ENCODE data around the gene SLC19A1.

SLC19A1 gene

DNA sequence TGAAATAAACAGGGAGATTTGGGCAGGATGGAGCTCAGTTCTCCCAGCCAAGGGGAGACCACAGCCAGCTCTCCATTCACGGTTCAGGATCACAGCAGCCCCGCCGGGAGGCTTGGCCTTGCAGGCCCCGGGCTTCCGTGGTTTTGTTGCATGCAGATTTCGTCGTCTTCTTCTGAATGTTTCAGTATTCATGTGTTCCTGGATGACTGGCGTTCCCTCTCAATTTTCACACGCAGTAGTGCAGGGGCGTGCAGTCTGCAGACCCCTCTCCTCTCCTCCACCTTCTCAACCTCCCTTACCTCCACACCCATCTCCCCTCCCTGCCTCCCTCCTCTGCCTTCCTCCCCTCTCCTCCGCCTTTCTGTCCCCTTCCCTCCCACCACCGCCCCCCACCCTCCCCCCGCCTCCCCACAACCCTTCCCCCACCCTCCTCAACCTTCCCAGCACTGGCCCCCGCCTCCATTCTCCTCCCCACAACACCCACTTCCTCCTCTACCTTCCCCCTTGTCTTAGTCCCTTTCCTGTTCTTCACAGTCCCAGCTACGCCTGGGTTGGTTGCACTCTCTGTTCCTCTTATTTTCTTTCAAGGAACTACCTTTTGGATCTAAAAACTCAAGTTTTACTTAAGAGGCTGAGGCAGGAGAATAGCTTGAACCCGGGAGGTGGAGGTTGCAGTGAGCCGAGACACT is 8.4 kb upstream of the SLC19A1 start:
- no peak overlapping the region for H3K4me3 ChIP-seq (ENCODE audit: low read length in 2 of 2)
- no peak overlapping the region for H3K27ac ChIP-seq (ENCODE audit: low read length)
- H3K27me3 ChIP-seq (ENCODE audit: control insufficient read depth in 1 of 2, insufficient read depth in 2 of 2, low read length in 2 of 2): peaks cover 0 to 6% of the 10 kb centered on the region in 2 donors
- peaks cover 4% of the 10 kb centered on the region for H3K4me1 ChIP-seq (ENCODE audit: control insufficient read depth, insufficient read depth, low read length)
- no peaks in the 10 kb centered on the region for H3K36me3 ChIP-seq (ENCODE audit: control insufficient read depth in 2 of 2, insufficient read depth in 2 of 2, low read length in 2 of 2)
- no peaks in the 10 kb centered on the region for H3K9me3 ChIP-seq (ENCODE audit: control insufficient read depth in 2 of 2, low read length in 2 of 2)
- H3K9ac ChIP-seq (ENCODE audit: low read length in 2 of 2): no peak overlapping the region

DNA sequence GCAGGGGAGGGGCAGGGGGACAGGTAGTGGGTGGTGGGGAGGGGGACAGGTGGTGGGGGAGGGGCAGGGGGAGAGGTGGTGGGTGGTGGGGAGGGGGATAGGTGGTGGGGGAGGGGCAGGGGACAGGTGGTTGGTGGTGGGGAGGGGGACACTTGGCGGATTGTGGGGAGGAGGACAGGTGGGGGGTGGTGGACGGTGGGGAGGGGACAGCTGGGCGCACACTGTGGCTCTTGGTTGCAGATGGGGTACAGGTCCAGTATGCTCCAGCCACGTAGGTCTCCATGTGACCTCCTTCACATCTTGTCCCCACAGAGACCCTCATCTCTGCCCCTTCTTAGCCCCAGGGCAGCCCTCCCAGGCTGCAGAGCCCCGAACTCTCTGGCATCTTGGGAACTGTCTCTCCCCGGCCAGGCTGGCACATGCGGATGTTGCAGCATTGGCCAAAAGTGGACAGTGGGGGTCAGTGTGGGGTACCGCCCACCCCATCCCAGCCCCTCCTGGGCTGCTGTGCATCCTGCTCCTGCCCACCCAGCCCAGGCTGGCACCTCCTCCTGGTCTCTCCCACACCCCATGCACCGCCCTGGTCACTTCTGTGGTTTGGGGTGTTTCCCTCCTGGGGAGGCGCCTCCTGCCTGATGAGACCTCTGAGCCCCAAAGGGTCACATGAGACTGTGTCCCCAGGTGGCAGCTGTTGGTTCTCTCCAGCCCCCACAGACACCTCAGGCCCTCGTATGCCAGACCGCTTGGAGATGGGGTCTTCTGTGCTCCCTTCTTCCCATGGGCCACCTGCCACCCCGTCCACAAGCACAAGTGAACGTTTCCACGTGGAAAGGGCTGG is 7.6 kb upstream of the SLC19A1 start:
- H3K27me3 ChIP-seq (ENCODE audit: control insufficient read depth in 1 of 2, insufficient read depth in 2 of 2, low read length in 2 of 2): peaks cover 0 to 6% of the 10 kb centered on the region in 2 donors
- no peaks in the 10 kb centered on the region for H3K9me3 ChIP-seq (ENCODE audit: control insufficient read depth in 2 of 2, low read length in 2 of 2)
- no peak overlapping the region for H3K27ac ChIP-seq (ENCODE audit: low read length)
- no peak overlapping the region for H3K9ac ChIP-seq (ENCODE audit: low read length in 2 of 2)
- H3K36me3 ChIP-seq (ENCODE audit: control insufficient read depth in 2 of 2, insufficient read depth in 2 of 2, low read length in 2 of 2): no peaks in the 10 kb centered on the region
- H3K4me1 ChIP-seq (ENCODE audit: control insufficient read depth, insufficient read depth, low read length): peaks cover 2% of the 10 kb centered on the region
- no peak overlapping the region for H3K4me3 ChIP-seq (ENCODE audit: low read length in 2 of 2)

DNA sequence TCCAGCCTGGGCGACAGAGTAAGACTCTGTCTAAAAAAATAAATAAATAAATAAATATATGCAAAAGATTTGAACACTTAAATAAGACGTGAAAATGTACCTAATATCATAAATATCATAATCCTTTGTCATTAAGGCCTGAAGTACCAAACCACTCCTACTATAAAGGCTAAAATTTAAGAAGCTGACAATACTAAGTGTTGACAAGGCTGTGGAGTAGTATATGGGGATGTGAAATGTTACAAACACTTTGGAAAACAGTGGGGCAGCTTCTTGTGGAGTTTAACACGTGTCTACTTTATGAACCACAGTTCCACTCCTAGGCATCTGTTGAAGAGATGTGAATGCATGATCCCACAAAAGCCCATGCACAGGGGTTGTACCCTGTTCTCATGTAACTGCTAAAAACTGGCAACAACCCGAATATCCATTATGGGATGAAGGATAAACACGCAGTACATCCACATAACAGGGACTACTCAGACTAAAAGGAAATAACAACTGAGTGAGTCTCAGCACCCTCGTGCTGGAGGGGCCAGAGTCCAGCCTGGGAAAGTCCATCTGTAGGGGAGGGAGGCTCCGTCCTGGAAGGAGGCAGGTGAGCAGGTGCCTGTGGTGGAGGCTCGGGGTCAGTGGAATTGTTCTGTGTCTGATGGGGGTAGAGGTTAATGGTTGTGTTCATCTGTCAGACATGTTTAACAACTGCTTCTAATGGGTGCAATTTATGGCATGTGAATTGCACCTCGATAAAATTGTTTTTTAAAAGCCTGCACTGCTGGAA is 6.7 kb upstream of the SLC19A1 start:
- Histone ChIP-seq H3K27ac (ENCODE audit: low read length) (no peak overlapping the region), H3K4me3 (ENCODE audit: low read length in 2 of 2) (no peak overlapping the region), H3K9ac (ENCODE audit: low read length in 2 of 2) (no peak overlapping the region), H3K27me3 (ENCODE audit: control insufficient read depth in 1 of 2, insufficient read depth in 2 of 2, low read length in 2 of 2) (peaks cover 0 to 6% of the 10 kb centered on the region in 2 donors), H3K4me1 (ENCODE audit: control insufficient read depth, insufficient read depth, low read length) (peaks cover 2% of the 10 kb centered on the region), H3K9me3 (ENCODE audit: control insufficient read depth in 2 of 2, low read length in 2 of 2) (no peaks in the 10 kb centered on the region), H3K36me3 (ENCODE audit: control insufficient read depth in 2 of 2, insufficient read depth in 2 of 2, low read length in 2 of 2) (no peaks in the 10 kb centered on the region)

DNA sequence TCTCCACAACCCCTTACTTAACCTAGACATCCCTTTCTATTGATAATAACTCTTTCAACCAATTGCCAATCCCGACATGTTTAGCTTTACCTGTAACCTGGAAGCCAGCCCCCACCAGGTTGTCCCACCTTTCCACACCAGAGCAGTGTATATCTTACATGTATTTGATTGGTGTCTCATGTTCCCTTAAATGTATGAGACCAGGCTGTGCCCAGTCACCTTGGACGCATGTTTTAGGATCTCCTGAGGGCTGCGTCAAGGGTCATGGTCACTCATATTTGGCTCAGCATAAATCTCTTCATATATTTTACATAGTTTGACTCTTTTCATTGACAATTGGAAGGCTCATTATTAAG is 5.3 kb upstream of the SLC19A1 start:
- Histone ChIP-seq H3K27me3 (ENCODE audit: control insufficient read depth in 1 of 2, insufficient read depth in 2 of 2, low read length in 2 of 2) (peaks cover 0 to 6% of the 10 kb centered on the region in 2 donors), H3K36me3 (ENCODE audit: control insufficient read depth in 2 of 2, insufficient read depth in 2 of 2, low read length in 2 of 2) (no peaks in the 10 kb centered on the region), H3K4me1 (ENCODE audit: control insufficient read depth, insufficient read depth, low read length) (peaks cover 8% of the 10 kb centered on the region), H3K9me3 (ENCODE audit: control insufficient read depth in 2 of 2, low read length in 2 of 2) (no peaks in the 10 kb centered on the region), H3K27ac (ENCODE audit: low read length) (no peak overlapping the region), H3K4me3 (ENCODE audit: low read length in 2 of 2) (no peak overlapping the region), H3K9ac (ENCODE audit: low read length in 2 of 2) (no peak overlapping the region)

DNA sequence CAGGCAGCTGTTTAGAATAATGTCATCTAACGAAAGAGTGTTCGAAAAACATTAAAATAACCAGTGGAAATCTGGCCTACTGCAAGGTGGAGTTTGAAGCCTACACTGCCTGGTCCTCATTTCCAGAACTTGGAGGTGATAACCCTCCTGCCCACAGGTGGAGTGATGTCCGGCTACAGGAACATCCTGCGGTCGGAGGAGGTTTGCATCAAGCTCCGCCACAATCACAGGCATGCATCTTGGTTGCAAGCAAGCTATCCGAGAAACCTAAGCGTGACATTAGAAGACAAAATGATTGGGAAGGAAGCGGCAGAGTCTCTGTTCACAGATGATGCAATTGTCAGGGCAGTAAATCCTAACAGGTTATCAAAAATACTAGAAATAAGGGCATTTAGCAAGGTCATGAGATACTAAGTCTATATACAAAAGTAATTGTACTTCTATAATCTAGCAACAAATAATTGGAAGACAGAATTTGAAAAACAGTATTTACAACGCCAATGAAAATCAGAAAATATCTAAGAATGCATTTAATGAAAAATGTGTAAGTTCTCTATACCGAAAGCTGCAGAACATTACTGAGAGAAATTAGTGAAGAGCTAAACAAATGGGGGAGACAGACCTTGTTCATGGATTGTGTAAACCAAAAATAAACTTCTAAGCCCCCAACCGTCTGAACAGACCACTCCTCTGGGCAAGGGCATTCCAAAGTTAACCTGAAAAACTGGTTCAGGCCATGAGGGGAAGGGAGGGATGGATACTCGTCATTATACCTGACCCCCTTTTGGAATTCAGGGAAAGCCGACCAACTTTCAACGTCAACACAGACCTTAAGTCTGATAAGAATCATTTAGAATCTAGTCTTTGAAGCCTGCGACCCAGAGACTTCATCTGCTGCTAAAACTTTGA is 4.7 kb upstream of the SLC19A1 start:
- Histone ChIP-seq H3K27me3 (ENCODE audit: control insufficient read depth in 1 of 2, insufficient read depth in 2 of 2, low read length in 2 of 2) (peaks cover 0 to 6% of the 10 kb centered on the region in 2 donors), H3K4me1 (ENCODE audit: control insufficient read depth, insufficient read depth, low read length) (peaks cover 8% of the 10 kb centered on the region), H3K36me3 (ENCODE audit: control insufficient read depth in 2 of 2, insufficient read depth in 2 of 2, low read length in 2 of 2) (no peaks in the 10 kb centered on the region), H3K4me3 (ENCODE audit: low read length in 2 of 2) (no peak overlapping the region), H3K9me3 (ENCODE audit: control insufficient read depth in 2 of 2, low read length in 2 of 2) (no peaks in the 10 kb centered on the region), H3K27ac (ENCODE audit: low read length) (no peak overlapping the region), H3K9ac (ENCODE audit: low read length in 2 of 2) (no peak overlapping the region)

DNA sequence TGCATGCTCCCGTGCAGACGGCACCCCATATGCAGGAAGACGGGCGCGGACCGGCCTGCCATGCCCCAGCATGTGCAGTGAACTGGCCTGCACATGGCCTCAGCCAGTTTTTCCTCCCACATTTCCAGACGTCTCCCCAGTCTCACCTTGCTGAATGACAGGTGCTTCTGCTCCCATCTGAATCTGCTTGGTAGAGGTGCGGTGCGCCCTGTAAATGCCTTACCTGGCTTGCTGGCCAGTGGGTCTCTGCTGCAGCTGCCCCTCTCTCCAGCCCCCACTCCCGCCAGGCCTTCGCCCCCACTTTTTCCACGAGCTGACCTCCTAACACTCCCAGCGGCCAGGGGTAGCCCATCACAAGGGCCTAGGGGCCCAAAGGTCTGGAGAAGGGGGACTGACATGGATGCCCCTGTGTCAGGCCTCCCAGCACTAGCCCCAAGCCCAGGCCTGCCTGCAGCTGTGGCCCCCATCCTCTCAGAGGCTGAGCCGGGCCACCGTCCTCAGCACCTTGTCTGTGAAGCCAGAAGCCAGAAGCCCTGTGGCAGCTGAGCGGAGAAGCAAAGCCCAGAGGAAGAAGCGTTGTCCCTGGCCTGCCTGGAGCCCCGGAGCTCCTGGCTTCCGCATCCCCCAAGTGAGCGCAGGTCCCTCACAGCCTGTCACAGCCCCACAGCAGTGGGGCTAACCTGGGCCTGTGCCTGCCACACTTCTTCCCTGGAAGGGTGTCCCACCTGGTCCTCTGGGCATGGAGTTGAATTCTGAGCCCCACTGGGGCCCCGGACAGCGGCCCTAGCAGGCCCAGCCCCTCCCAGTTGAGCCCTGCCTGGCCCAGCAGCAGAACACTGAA is 3.7 kb upstream of the SLC19A1 start:
- Histone ChIP-seq H3K4me1 (ENCODE audit: control insufficient read depth, insufficient read depth, low read length) (peaks cover 16% of the 10 kb centered on the region), H3K27me3 (ENCODE audit: control insufficient read depth in 1 of 2, insufficient read depth in 2 of 2, low read length in 2 of 2) (peaks cover 0 to 6% of the 10 kb centered on the region in 2 donors), H3K27ac (ENCODE audit: low read length) (no peak overlapping the region), H3K9ac (ENCODE audit: low read length in 2 of 2) (no peak overlapping the region), H3K9me3 (ENCODE audit: control insufficient read depth in 2 of 2, low read length in 2 of 2) (no peaks in the 10 kb centered on the region), H3K4me3 (ENCODE audit: low read length in 2 of 2) (no peak overlapping the region), H3K36me3 (ENCODE audit: control insufficient read depth in 2 of 2, insufficient read depth in 2 of 2, low read length in 2 of 2) (no peaks in the 10 kb centered on the region)

DNA sequence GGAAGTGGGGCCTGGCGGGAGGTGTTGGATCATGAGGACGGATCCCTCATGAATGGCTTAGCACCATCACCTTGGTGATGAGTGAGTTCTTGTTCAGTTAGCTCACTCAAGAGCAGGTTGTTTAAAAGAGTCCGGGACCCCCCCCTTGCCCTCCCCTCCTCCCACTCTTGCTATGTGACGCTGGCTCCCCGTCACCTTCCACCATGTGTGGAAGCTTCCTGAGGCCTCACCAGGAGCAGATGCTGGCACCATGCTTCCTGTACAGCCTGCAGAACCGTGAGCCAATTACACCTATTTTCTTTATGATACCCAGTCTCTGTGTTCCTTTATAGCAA is 3.0 kb upstream of the SLC19A1 start:
- Histone ChIP-seq H3K9ac (ENCODE audit: low read length in 2 of 2) (no peak overlapping the region), H3K36me3 (ENCODE audit: control insufficient read depth in 2 of 2, insufficient read depth in 2 of 2, low read length in 2 of 2) (no peaks in the 10 kb centered on the region), H3K4me1 (ENCODE audit: control insufficient read depth, insufficient read depth, low read length) (peaks cover 16% of the 10 kb centered on the region)

DNA sequence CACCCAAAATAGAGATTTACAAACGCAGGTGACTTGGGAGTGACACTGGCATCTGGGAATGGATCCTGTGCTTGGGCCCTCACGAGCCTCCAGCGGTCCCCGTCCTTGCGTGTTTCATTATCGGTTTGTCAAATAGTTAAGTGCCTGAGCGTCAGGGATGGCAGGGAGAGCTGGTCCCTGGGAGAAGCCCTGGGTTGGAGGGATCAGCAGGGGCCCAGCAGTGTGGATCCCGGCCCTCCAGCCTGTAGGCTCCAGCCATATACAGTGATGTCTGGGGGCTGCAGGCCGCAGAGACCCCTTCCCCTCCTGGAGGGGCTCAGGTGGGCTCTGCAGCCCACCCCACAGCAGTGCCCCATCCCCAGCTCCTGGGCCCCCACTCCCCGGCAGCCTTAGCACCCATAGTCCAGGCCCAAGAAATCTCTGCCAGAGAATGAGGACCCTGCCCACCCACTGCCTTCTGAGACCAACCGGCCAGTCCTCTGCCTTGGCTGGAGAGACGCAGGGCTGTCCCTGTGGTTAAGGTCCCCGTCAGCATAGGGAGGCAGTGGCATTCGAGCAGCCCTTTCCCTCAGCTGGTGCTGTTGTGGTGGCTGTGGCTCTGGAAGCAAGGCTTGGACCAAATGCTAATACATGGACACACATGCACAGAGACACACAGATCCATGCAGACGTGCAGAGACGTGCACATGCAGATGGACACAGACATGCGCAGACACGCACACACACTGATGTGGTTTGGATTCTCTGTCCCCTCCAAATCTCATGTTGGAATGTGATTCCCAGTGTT is 2.4 kb upstream of the SLC19A1 start:
- H3K4me1 ChIP-seq (ENCODE audit: control insufficient read depth, insufficient read depth, low read length): peaks cover 16% of the 10 kb centered on the region
- H3K4me3 ChIP-seq (ENCODE audit: low read length in 2 of 2): no peak overlapping the region
- H3K27me3 ChIP-seq (ENCODE audit: control insufficient read depth in 1 of 2, insufficient read depth in 2 of 2, low read length in 2 of 2): peaks cover 0 to 3% of the 10 kb centered on the region in 2 donors
- H3K9ac ChIP-seq (ENCODE audit: low read length in 2 of 2): no peak overlapping the region
- H3K27ac ChIP-seq (ENCODE audit: low read length): no peak overlapping the region
- H3K9me3 ChIP-seq (ENCODE audit: control insufficient read depth in 2 of 2, low read length in 2 of 2): no peaks in the 10 kb centered on the region
- no peaks in the 10 kb centered on the region for H3K36me3 ChIP-seq (ENCODE audit: control insufficient read depth in 2 of 2, insufficient read depth in 2 of 2, low read length in 2 of 2)

More for the DNA sequence above, 3.0 kb upstream of the SLC19A1 start:
- Histone ChIP-seq H3K27me3 (ENCODE audit: control insufficient read depth in 1 of 2, insufficient read depth in 2 of 2, low read length in 2 of 2) (peaks cover 0 to 6% of the 10 kb centered on the region in 2 donors), H3K27ac (ENCODE audit: low read length) (no peak overlapping the region), H3K4me3 (ENCODE audit: low read length in 2 of 2) (no peak overlapping the region), H3K9me3 (ENCODE audit: control insufficient read depth in 2 of 2, low read length in 2 of 2) (no peaks in the 10 kb centered on the region)

DNA sequence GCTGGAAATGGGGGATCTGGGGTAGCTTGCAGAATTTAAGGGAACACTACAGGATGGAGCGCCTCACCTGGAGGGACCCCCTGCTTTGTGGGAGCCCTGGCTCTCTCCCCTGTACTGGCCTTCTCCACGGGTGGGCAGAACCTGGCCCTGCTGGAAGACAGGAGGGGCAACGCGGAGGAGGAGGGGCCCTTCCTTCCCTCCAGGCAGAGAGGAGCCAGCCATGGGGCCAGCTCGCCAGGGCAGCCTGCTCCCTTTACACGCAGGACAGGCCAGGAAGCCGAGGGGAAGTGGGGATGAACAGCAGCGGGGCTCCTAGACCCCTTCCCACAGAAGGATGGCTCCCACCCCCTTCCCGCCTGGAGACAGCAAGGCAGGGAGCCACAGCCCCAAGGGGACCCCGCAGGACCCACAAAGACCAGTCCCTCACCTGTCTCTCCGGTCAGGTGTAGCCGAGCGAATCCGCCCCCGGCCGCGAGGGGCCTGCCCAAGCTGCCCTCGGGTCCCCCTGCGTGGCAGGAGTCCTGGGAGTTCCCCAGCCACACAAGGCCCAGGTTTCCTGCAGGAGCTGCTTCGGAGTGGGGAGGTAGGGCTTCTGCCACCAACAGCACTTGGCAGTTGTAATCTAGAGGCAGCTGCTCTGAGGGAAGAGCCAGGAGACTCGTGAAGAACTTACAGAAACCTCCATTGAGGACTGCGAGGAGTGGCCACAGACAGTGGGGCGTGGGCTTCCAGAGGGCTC is 1.6 kb upstream of the SLC19A1 start:
- Histone ChIP-seq H3K9me3 (ENCODE audit: control insufficient read depth in 2 of 2, low read length in 2 of 2) (no peaks in the 10 kb centered on the region), H3K4me3 (ENCODE audit: low read length in 2 of 2) (no peak overlapping the region), H3K27me3 (ENCODE audit: control insufficient read depth in 1 of 2, insufficient read depth in 2 of 2, low read length in 2 of 2) (no peaks in the 10 kb centered on the region), H3K9ac (ENCODE audit: low read length in 2 of 2) (no peak overlapping the region), H3K4me1 (ENCODE audit: control insufficient read depth, insufficient read depth, low read length) (peaks cover 14% of the 10 kb centered on the region), H3K36me3 (ENCODE audit: control insufficient read depth in 2 of 2, insufficient read depth in 2 of 2, low read length in 2 of 2) (no peaks in the 10 kb centered on the region), H3K27ac (ENCODE audit: low read length) (no peak overlapping the region)

Measured in stomach smooth muscle (tissue), 2 donors.